HepG2 (cell line): ENCODE measurements around the gene TSTD2. TPM values are rescaled to one million over a fixed set of nuclear protein-coding genes. Genes with fewer than 3 reads are reported as not detected.

Source experiments
- ATAC-seq: fragments of 200-7000 bp; cut with Tn5 transposase; 3 replicates; pipeline ENCODE4 v1.9.1; 2020; ENCODE audit warnings: mild to moderate bottlenecking, moderate library complexity
- BruUV-seq: library from RNA; stranded (reverse); fragments of 400-500 nt; replicated peaks from 2 replicates; lab custom pipeline; 2021; lab: Mats Ljungman, UMichigan
- CTCF ChIA-PET: fragments of 300-600 bp; formaldehyde crosslinking; extraction: SDS; loops from one replicate; lab custom pipeline; 2021; ENCODE audit warnings: low total read pairs, inconsistent platforms, low intra/inter-chr PET ratio; lab: Yijun Ruan, JAX
- POLR2A ChIA-PET: fragments of 350-600 bp; sonication (Branson Sonifier 250); formaldehyde crosslinking; loops from one replicate; lab custom pipeline; 2020; ENCODE audit warnings: antibody characterized with exemption, inconsistent platforms; lab: Yijun Ruan, JAX
- DNase-seq: peaks from one replicate; pipeline ENCODE4 v3.0.0-alpha.2; 2015; ENCODE audit warnings: low spot score
- FAIRE-seq: peaks from 3 replicates; lab custom pipeline; 2011; peaks lifted over from hg19 to GRCh38; lab: Jason Lieb, UNC
- H2AFZ ChIP-seq: one replicate; pipeline ENCODE4 v1.6.1; 2011; ENCODE audit warnings: low read length, inconsistent platforms
- H3K27ac ChIP-seq: fragments of 300-600 bp; 3 replicates; pipeline ENCODE4 v1.8.0; 2011; ENCODE audit warnings: mixed run types, mild to moderate bottlenecking, mixed read lengths, low read length, inconsistent platforms; ENCODE audit not compliant: insufficient read depth; ENCODE audit errors: extremely low read length
- H3K27me3 ChIP-seq, 2 experiments: fragments of 200-600 bp in 1 of 2; 2 replicates in 1 of 2; 3 replicates in 1 of 2; pipeline versions ENCODE4 v1.6.0 to v1.8.0; 2011; ENCODE audit warnings: low read length in 2 of 2, mild to moderate bottlenecking in 2 of 2, moderate library complexity in 2 of 2, inconsistent platforms in 1 of 2; ENCODE audit not compliant: insufficient read depth in 2 of 2, control insufficient read depth in 1 of 2
- H3K36me3 ChIP-seq, 2 experiments: fragments of 200-600 bp in 1 of 2; replicated peaks in 1 of 2; 2 replicates in 1 of 2; 3 replicates in 1 of 2; pipeline versions ENCODE4 v1.5.1 to v1.8.0; 2011; ENCODE audit warnings: low read length in 2 of 2, inconsistent platforms in 1 of 2; ENCODE audit not compliant: insufficient read depth in 2 of 2, control insufficient read depth in 1 of 2
- H3K4me1 ChIP-seq: 2 replicates; pipeline ENCODE4 v1.5.1; 2012; ENCODE audit warnings: low read length, inconsistent platforms; ENCODE audit not compliant: insufficient read depth
- H3K4me2 ChIP-seq: 2 replicates; pipeline ENCODE4 v1.6.0; 2011; ENCODE audit warnings: low read depth, low read length, inconsistent platforms
- H3K4me3 ChIP-seq, 3 experiments: fragments of 200-600 bp in 1 of 3; sonication (generic), shearing (Covaris generic) in 1 of 3; replicated peaks in 1 of 3; 2 replicates each; pipeline ENCODE4 v1.5.1; 2011 to 2016; ENCODE audit warnings: low read length in 3 of 3, inconsistent platforms in 2 of 3, low read depth in 2 of 3, mild to moderate bottlenecking in 2 of 3, control low read depth in 1 of 3, mixed read lengths in 1 of 3; ENCODE audit not compliant: insufficient read depth in 1 of 3
- H3K79me2 ChIP-seq: one replicate; pipeline ENCODE4 v1.6.1; 2011; ENCODE audit warnings: low read length, inconsistent platforms; ENCODE audit not compliant: insufficient read depth
- H3K9ac ChIP-seq: 2 replicates; pipeline ENCODE4 v1.6.0; 2011; ENCODE audit warnings: mild to moderate bottlenecking, low read depth, low read length, inconsistent platforms; ENCODE audit not compliant: insufficient read depth
- H3K9me3 ChIP-seq: 2 replicates; pipeline ENCODE4 v1.5.1; 2012; ENCODE audit warnings: mild to moderate bottlenecking, low read length
- H4K20me1 ChIP-seq: 2 replicates; pipeline ENCODE4 v1.6.0; 2011; ENCODE audit warnings: inconsistent platforms, mild to moderate bottlenecking, low read length, moderate library complexity; ENCODE audit not compliant: insufficient read depth
- HNF4A ChIP-seq: sonication (generic); formaldehyde crosslinking; IDR thresholded peaks from 2 replicates; pipeline ENCODE4 v1.4.0; 2020; ENCODE audit warnings: missing genetic modification reagents
- RXRA ChIP-seq: sonication (generic); formaldehyde crosslinking; IDR thresholded peaks from 2 replicates; pipeline ENCODE4 v1.5.1; 2020; ENCODE audit warnings: missing genetic modification reagents
- TSC22D2 ChIP-seq: sonication (generic); formaldehyde crosslinking; IDR thresholded peaks from 2 replicates; pipeline ENCODE4 v1.5.1; 2020; ENCODE audit warnings: missing genetic modification reagents, mild to moderate bottlenecking, borderline replicate concordance
- WIZ ChIP-seq: sonication (generic); formaldehyde crosslinking; IDR thresholded peaks from 2 replicates; pipeline ENCODE4 v1.5.1; 2020; ENCODE audit warnings: mild to moderate bottlenecking, missing genetic modification reagents
- ZFX ChIP-seq: sonication (generic); formaldehyde crosslinking; IDR thresholded peaks from 2 replicates; pipeline ENCODE4 v1.4.0; 2020; ENCODE audit warnings: mild to moderate bottlenecking, low read depth, missing genetic modification reagents, moderate library complexity
- ZNF138 ChIP-seq: sonication (generic); formaldehyde crosslinking; IDR thresholded peaks from 2 replicates; pipeline ENCODE4 v1.5.0; 2020; ENCODE audit warnings: mild to moderate bottlenecking, low read depth, missing genetic modification reagents
- ZNF17 ChIP-seq: sonication (generic); formaldehyde crosslinking; IDR thresholded peaks from 2 replicates; pipeline ENCODE4 v1.5.0; 2020; ENCODE audit warnings: mild to moderate bottlenecking, missing genetic modification reagents
- ZNF274 ChIP-seq: sonication (generic); formaldehyde crosslinking; IDR thresholded peaks from 2 replicates; pipeline ENCODE4 v1.5.1; 2020; ENCODE audit warnings: mild to moderate bottlenecking, missing genetic modification reagents
- WGBS: methylation state at CpG from one replicate; pipeline ENCODE4 v1.1.6; 2017; ENCODE audit warnings: low lambda C conversion rate; 5-methylcytosine and 5-hydroxymethylcytosine counted together
- in situ Hi-C: cut with HindIII; loops from 2 replicates; pipeline ENCODE4 v1.10.0; 2017; ENCODE audit warnings: low pct_unique_long_range_greater_than_20kb; ENCODE audit not compliant: extremely low pct_ligation_motif_present
- intact Hi-C: fragments of 100-400 bp; cut with micrococcal nuclease; formaldehyde crosslinking; loops from one replicate; pipeline ENCODE4 v1.10.0; 2022; ENCODE audit not compliant: unreplicated experiment
- polyA plus RNA-seq, 8 experiments: library from polyadenylated mRNA; depleted of rRNA in 3 of 8; stranded (reverse) in 7 of 8; unstranded in 1 of 8; fragments of >200 nt; fragmentation: Illumina TruSeq in 4 of 8; extraction: Trizol in 4 of 8; gene quantifications; 2 replicates each; pipeline versions ENCODE4 v1.2.1 to v1.2.3, GENCODE V29; 2011 to 2016; ENCODE audit warnings: low read depth in 4 of 8, missing spikeins in 1 of 8, mixed read lengths in 1 of 8; ENCODE audit not compliant: insufficient read depth in 1 of 8
- total RNA-seq, 5 experiments: library from RNA; depleted of rRNA; stranded (reverse); fragments of >200 nt; fragmentation: Illumina TruSeq; extraction: Trizol; gene quantifications; 2 replicates each; pipeline ENCODE4 v1.2.3, GENCODE V29; 2016; ENCODE audit warnings: low read depth in 1 of 5
- TF ChIP-seq, protein P1 (sequence below): sonication (generic); formaldehyde crosslinking; IDR thresholded peaks from 2 replicates; pipeline ENCODE4 v1.8.0; 2022; ENCODE audit warnings: missing genetic modification reagents, mild to moderate bottlenecking, borderline replicate concordance
- TF ChIP-seq, protein P2 (sequence below): fragments of 450-650 bp; IDR thresholded peaks from 2 replicates; pipeline ENCODE4 v1.6.1; 2017
- TF ChIP-seq, protein P3 (sequence below): sonication (generic); formaldehyde crosslinking; IDR thresholded peaks from 2 replicates; pipeline ENCODE4 v1.5.1; 2020; ENCODE audit warnings: mild to moderate bottlenecking, missing genetic modification reagents, borderline replicate concordance
- TF ChIP-seq, protein P4 (sequence below): IDR thresholded peaks from 2 replicates; pipeline ENCODE4 v1.6.1; 2016; ENCODE audit warnings: mild to moderate bottlenecking, missing biosample characterization, missing genetic modification reagents
- TF ChIP-seq, protein P5 (sequence below): fragments of 450-650 bp; IDR thresholded peaks from 2 replicates; pipeline ENCODE4 v1.6.1; 2016

TSTD2 gene
- total and polyA plus RNA-seq, 2 of the 13 experiments (the other 11 are each of a cell fraction or from before 2014, with no cell fraction given): 16.0 to 23.1 TPM

DNA sequence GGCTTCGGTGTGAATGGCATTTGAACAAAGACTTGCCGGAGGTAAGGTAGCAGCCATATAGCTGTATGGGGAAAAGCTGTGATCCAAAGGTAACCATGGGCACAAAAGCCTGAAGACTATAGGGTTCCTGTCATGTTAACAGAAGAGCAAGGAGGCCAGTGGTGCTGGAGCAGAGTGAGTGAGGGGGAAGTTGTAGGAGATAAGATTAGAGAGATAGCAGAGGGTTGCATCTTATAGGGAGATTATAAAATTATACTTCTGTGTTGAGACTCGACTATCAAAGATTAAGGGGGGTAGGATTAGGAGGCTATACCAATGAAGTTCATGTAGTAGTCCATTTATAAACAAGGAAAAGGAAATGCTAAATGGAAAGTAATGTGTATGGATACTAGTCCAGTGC lies 3.7 kb upstream of the TSTD2 start:
- POLR2A ChIA-PET: interaction anchor here (0.6 kb wide), 1 partner anchor 618 kb away, joined by 3 read pairs; the partner anchor contains the start of gene TBC1D2
- DNase-seq: no peak
- CTCF ChIA-PET: no interaction called here
- no peak for ATAC-seq
- Histone ChIP-seq H3K4me3 (peak overlapping the region in 1 of 3 experiments; percentile 13; a peak in 1 of 6 replicates), H3K79me2 (peaks cover 77% of the 10 kb centered on the region), H3K9me3 (no peaks in the 10 kb centered on the region), H3K4me2 (peak overlapping the region; percentile 47), H3K4me1 (peaks cover 45% of the 10 kb centered on the region), H3K36me3 (peaks cover 0 to 5% of the 10 kb centered on the region in 2 experiments; a peak in 3 of 5 replicates), H3K27ac (no peak overlapping the region), H4K20me1 (peaks cover 8% of the 10 kb centered on the region), H2AFZ (no peak overlapping the region), H3K9ac (0 out of 2 replicates have a peak overlapping the region, but pooled peaks have one; percentile 31), H3K27me3 (peaks cover 0 to 8% of the 10 kb centered on the region in 2 experiments; a peak in 1 of 5 replicates)
- FAIRE-seq: no peak
- TF ChIP-seq TSC22D2: no peak
- TF ChIP-seq HNF4A (CRISPR knock-in tag): no peak
- no peak for TF ChIP-seq ZFX (CRISPR knock-in tag)
- TF ChIP-seq, protein P1, sequence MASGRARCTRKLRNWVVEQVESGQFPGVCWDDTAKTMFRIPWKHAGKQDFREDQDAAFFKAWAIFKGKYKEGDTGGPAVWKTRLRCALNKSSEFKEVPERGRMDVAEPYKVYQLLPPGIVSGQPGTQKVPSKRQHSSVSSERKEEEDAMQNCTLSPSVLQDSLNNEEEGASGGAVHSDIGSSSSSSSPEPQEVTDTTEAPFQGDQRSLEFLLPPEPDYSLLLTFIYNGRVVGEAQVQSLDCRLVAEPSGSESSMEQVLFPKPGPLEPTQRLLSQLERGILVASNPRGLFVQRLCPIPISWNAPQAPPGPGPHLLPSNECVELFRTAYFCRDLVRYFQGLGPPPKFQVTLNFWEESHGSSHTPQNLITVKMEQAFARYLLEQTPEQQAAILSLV: no peak
- BruUV-seq: no TSS peak
- in situ Hi-C loops: no loop called here
- WGBS: 92% methylated on average over 3 of the region's 3 CpGs
- intact Hi-C loops: loop anchor here (10.0 kb wide), 1 partner anchor 348 kb away; the partner anchor contains the start of gene ANP32B

DNA sequence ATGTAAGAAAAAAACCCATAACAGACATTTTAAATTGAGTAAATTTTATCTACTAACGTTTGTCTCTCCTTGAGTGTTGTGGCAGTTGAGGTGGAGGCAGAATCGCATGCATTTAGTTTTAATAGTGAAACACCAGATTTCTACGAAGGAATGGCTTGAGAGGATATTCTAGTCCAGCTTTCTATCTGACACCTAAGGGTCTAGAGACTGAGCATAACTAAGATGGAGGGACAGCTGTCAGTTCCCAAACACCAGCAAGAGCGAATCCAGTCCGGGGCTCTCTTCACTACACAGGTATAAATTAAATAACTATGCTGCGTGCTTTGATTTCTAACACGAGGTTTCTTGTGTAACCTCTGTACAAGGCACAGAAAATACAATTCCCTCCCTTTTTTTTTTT lies 1.9 kb upstream of the TSTD2 start:
- 50% methylated on average over 7 of the region's 7 CpGs for WGBS
- Histone ChIP-seq H3K4me2 (peak overlapping the region; percentile 72), H4K20me1 (peaks cover 8% of the 10 kb centered on the region), H3K4me3 (peak overlapping the region; percentile 82 to 89 (median 89)), H3K27ac (peak overlapping the region; percentile 98), H3K36me3 (no peaks in the 10 kb centered on the region), H3K4me1 (peaks cover 56% of the 10 kb centered on the region), H2AFZ (no peak overlapping the region), H3K27me3 (peaks cover 0 to 8% of the 10 kb centered on the region in 2 experiments; a peak in 1 of 5 replicates), H3K9ac (peak overlapping the region; percentile 97), H3K9me3 (no peaks in the 10 kb centered on the region), H3K79me2 (peaks cover 83% of the 10 kb centered on the region)
- FAIRE-seq: no peak
- no peak for DNase-seq
- ATAC-seq: no peak
- BruUV-seq: no TSS peak
- CTCF ChIA-PET: no interaction called here
- intact Hi-C loops: loop anchor here (10.0 kb wide), 1 partner anchor 350 kb away; the partner anchor contains the start of gene ANP32B
- POLR2A ChIA-PET: no interaction called here
- in situ Hi-C loops: no loop called here
- TF ChIP-seq, protein P2, sequence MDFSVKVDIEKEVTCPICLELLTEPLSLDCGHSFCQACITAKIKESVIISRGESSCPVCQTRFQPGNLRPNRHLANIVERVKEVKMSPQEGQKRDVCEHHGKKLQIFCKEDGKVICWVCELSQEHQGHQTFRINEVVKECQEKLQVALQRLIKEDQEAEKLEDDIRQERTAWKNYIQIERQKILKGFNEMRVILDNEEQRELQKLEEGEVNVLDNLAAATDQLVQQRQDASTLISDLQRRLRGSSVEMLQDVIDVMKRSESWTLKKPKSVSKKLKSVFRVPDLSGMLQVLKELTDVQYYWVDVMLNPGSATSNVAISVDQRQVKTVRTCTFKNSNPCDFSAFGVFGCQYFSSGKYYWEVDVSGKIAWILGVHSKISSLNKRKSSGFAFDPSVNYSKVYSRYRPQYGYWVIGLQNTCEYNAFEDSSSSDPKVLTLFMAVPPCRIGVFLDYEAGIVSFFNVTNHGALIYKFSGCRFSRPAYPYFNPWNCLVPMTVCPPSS: no peak
- TF ChIP-seq ZNF17 (CRISPR knock-in tag) (no peak), RXRA (CRISPR knock-in tag) (no peak), ZNF138 (CRISPR knock-in tag) (no peak), WIZ (CRISPR knock-in tag) (no peak), ZNF274 (CRISPR knock-in tag) (no peak)
- TF ChIP-seq, protein P3, sequence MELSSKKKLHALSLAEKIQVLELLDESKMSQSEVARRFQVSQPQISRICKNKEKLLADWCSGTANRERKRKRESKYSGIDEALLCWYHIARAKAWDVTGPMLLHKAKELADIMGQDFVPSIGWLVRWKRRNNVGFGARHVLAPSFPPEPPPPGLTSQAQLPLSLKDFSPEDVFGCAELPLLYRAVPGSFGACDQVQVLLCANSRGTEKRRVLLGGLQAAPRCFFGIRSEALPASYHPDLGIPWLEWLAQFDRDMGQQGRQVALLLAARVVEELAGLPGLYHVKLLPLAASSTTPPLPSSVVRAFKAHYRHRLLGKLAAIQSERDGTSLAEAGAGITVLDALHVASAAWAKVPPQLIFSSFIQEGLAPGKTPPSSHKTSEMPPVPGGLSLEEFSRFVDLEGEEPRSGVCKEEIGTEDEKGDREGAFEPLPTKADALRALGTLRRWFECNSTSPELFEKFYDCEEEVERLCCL (CRISPR knock-in tag): no peak
- TF ChIP-seq, protein P4, sequence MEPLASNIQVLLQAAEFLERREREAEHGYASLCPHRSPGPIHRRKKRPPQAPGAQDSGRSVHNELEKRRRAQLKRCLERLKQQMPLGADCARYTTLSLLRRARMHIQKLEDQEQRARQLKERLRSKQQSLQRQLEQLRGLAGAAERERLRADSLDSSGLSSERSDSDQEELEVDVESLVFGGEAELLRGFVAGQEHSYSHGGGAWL (CRISPR knock-in tag): no peak
- TF ChIP-seq, protein P5, sequence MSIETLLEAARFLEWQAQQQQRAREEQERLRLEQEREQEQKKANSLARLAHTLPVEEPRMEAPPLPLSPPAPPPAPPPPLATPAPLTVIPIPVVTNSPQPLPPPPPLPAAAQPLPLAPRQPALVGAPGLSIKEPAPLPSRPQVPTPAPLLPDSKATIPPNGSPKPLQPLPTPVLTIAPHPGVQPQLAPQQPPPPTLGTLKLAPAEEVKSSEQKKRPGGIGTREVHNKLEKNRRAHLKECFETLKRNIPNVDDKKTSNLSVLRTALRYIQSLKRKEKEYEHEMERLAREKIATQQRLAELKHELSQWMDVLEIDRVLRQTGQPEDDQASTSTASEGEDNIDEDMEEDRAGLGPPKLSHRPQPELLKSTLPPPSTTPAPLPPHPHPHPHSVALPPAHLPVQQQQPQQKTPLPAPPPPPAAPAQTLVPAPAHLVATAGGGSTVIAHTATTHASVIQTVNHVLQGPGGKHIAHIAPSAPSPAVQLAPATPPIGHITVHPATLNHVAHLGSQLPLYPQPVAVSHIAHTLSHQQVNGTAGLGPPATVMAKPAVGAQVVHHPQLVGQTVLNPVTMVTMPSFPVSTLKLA: no peak
